Parietal lobe (tissue), 1 donor: ENCODE data around the gene ALX3. TPM values are rescaled to one million over a fixed set of nuclear protein-coding genes. Genes with fewer than 3 reads are reported as not detected.

Source experiments
- total RNA-seq: library from RNA; depleted of rRNA; stranded (reverse); fragments of >200 nt; gene quantifications from one replicate; pipeline ENCODE4 v1.2.3, GENCODE V29; 2014

ALX3 gene
- not detected for total RNA-seq

DNA sequence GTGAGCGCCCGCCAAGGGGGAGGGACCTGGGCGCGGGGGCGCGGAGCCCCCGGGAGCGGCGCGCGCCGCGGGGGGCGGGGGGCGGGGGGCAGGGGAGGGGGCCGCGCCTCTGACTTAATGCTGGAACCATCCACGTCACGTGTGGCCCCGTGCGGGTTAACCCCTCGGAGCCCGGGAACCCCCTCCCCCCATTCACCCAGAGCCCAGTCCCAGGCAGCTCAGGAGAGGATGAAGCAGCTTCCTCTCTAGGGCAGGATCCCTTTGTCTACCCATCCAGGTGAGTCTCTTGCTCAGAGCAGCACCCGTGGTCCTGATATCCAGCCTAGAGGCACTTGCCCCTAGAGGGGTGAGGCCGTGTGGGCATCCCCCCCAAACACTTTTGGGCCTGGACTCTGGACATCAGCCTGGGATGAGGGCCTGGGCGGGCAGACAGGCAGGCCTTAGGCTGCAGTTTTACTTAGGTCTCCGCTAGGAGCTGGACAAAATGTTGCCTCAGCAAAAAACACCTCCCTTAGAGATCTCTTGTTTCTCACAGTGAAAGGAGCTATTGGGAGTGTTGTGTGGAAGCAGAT is at the start of gene ALX3:
ALX3 (minus strand) TSS at position 2 of the 572 bp plus-strand sequence. CDS start 60 bp downstream, outside the sequence.

DNA sequence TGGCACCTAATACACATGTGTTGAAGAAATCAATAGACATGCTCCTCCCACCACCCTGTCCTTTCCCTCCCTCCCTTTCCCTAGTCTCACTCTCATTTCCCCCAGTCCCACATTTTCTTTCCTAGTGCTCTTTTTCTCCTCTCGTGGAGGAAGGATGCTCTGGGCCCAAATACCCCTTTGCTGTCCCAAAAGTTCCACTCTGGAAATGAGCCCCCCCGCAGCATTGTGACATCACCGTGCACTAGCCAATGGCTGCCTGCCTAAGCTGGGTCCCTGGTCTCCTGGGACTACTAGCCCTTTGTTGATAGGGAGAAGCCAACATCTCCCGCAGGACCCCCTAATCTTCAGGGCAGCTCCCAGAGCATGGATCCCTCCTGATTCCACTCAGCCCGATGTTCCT is 41.7 kb upstream of the ALX3 start, which contains the start of gene UBL4B:
UBL4B (plus strand) TSS at position 301 of the 400 bp plus-strand sequence; CDS start at position 393, 92 bp downstream.

DNA sequence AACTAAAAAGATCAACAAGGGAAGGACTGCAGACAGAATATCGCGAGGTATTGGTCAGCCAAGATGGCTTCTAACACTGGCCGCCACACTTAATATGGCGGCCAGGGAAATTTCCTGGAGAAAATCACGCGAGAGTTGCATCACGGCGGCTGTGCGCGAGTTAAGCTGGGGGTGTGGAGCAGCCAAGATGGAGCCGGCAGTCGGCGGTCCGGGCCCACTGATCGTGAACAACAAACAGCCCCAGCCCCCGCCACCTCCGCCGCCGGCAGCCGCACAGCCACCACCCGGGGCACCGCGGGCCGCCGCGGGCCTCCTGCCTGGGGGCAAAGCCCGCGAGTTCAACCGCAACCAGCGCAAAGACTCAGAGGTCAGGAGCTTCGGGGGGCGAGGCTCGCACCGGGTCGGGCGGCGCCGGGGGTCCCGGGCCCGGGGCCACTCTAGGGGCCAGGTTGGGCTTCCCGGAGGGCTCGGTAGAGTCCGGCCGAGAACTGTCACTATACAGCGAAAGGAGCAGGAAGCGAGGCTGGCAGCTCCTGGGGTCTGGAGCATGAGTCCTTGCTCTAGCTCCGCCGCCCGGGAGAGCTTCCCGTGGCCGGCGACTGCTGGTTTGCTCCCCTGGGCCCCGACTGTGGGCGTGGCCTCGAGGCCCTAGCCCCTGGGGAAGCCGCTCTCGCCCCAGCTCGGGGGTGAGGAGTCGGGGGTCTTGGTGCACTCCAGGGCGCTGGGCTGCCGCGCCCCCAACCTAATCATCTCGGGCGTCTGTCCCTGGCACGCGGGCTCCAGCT is 35.8 kb downstream of the ALX3 start, which contains the start of gene STRIP1:
STRIP1 (plus strand) TSS at position 174 of the 785 bp plus-strand sequence; CDS start at position 188, 14 bp downstream.

Other genes with a start within 250 kb of the ALX3 start
- gene CSF1, start 159.8 kb downstream of the ALX3 start, total RNA-seq, result 3.8 TPM
- 37.6 TPM for gene AHCYL1, start 85.9 kb downstream of the ALX3 start, total RNA-seq
- gene STRIP1, start 36.0 kb downstream of the ALX3 start, total RNA-seq, result 165 TPM
- gene UBL4B, start 41.8 kb upstream of the ALX3 start, total RNA-seq, result not detected
- 27.2 TPM for gene SLC6A17, start 79.8 kb upstream of the ALX3 start, total RNA-seq
- gene KCNC4, start 139.6 kb upstream of the ALX3 start, total RNA-seq, result 5.9 TPM